ENCODE data around the gene SRCAP. TPM values are rescaled to one million over a fixed set of nuclear protein-coding genes. Genes with fewer than 3 reads are reported as not detected.

The SRCAP gene
- total RNA-seq, 5 donors from 2014 or later (not counting 1 experiment from before 2014, with no cell fraction given), result 82.8 to 124 (median 114) TPM

DNA sequence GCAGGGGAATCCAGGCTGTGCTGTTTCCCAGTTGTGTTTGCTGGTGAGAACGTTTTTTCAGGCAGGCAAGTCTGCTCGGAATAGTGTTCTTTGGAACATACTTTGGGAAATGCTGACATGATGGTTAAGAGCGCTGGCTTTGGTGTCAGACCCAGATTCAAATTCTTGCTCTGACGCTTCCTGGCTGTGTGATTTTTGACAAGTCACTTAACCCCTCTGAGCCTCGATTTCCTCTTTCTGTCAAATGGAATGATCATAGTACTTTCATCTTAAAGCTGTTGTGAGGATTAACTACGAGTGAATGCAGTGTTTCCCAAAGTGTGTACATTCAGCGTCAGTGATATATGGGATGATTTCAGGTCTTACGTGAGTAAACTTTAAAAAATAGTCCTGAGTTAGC is 35.9 kb upstream of the SRCAP start:
- H3K4me1 ChIP-seq (ENCODE audit: control insufficient read depth in 1 of 2, extremely low read depth in 1 of 2, insufficient read depth in 2 of 2, low read length in 2 of 2), result peaks cover 15 to 52% of the 10 kb centered on the region in 2 experiments
- no peaks in the 10 kb centered on the region for H3K9me3 ChIP-seq
- ATAC-seq (replicated peaks in 1 of 4) (no peak), DNase-seq (no peak)
- peaks cover 60% of the 10 kb centered on the region for H3K36me3 Mint-ChIP-seq
- no peaks in the 10 kb centered on the region for H3K27me3 Mint-ChIP-seq
- WGBS (ENCODE audit: insufficient coverage), result 88% methylated on average over 5 of the region's 8 CpGs
- H3K4me3 Mint-ChIP-seq, result peak overlapping the region; percentile 13 to 78 (median 31)
- H3K9me3 Mint-ChIP-seq, result no peaks in the 10 kb centered on the region
- H3K4me3 ChIP-seq (ENCODE audit: control insufficient read depth in 1 of 2, extremely low read depth in 1 of 2, low read length in 1 of 2), result no peak overlapping the region
- H3K36me3 ChIP-seq (ENCODE audit: control insufficient read depth in 2 of 2, extremely low read depth in 1 of 2, insufficient read depth in 1 of 2, low read length in 1 of 2), result peaks cover 30 to 72% of the 10 kb centered on the region in 2 donors
- H3K27me3 ChIP-seq (replicated peaks in 1 of 2; ENCODE audit: control insufficient read depth in 2 of 2, extremely low read depth in 1 of 2, insufficient read depth in 2 of 2, low read length in 1 of 2), result no peaks in the 10 kb centered on the region
- no peak overlapping the region for H3K27ac ChIP-seq (ENCODE audit: low read length)
- CTCF ChIA-PET, result interaction anchor here in 1 of 2 donors (1.0 kb wide), 1 partner anchor 30 kb away, joined by 3 read pairs; no protein-coding TSS in a partner anchor
- POLR2A ChIA-PET, result no interaction called here
- peaks cover 36 to 44% (median 43%) of the 10 kb centered on the region in 3 donors for H3K4me1 Mint-ChIP-seq
- peak overlapping the region in 1 of 2 donors; percentile 96 for H3K27ac Mint-ChIP-seq

GRCh38 chr16:30663820-30664219 is 35.2 kb upstream of the SRCAP start:
- H3K4me3 ChIP-seq (ENCODE audit: control insufficient read depth in 1 of 2, extremely low read depth in 1 of 2, low read length in 1 of 2), result no peak overlapping the region
- CTCF ChIA-PET, result interaction anchor here in 1 of 2 donors (1.0 kb wide), 1 partner anchor 30 kb away, joined by 3 read pairs; no protein-coding TSS in a partner anchor
- H3K27ac ChIP-seq (ENCODE audit: low read length), result no peak overlapping the region
- Mint-ChIP-seq H3K36me3 (peaks cover 63% of the 10 kb centered on the region), H3K4me3 (peak overlapping the region in 1 of 3 donors; percentile 78), H3K27ac (peak overlapping the region in 1 of 2 donors; percentile 72), H3K27me3 (no peaks in the 10 kb centered on the region), H3K9me3 (no peaks in the 10 kb centered on the region), H3K4me1 (peaks cover 36 to 44% (median 43%) of the 10 kb centered on the region in 3 donors)
- POLR2A ChIA-PET, result no interaction called here
- DNase-seq (no peak), ATAC-seq (replicated peaks in 1 of 4) (no peak)
- H3K4me1 ChIP-seq (ENCODE audit: control insufficient read depth in 1 of 2, extremely low read depth in 1 of 2, insufficient read depth in 2 of 2, low read length in 2 of 2), result peaks cover 15 to 52% of the 10 kb centered on the region in 2 experiments
- no peaks in the 10 kb centered on the region for H3K9me3 ChIP-seq
- no peaks in the 10 kb centered on the region for H3K27me3 ChIP-seq (replicated peaks in 1 of 2; ENCODE audit: control insufficient read depth in 2 of 2, extremely low read depth in 1 of 2, insufficient read depth in 2 of 2, low read length in 1 of 2)
- H3K36me3 ChIP-seq (ENCODE audit: control insufficient read depth in 2 of 2, extremely low read depth in 1 of 2, insufficient read depth in 1 of 2, low read length in 1 of 2), result peaks cover 30 to 79% of the 10 kb centered on the region in 2 donors
- WGBS (ENCODE audit: insufficient coverage), result 51% methylated on average over 2 of the region's 9 CpGs

- POLR2A ChIA-PET, result no interaction called here
- DNase-seq (no peak), ATAC-seq (replicated peaks in 1 of 4) (no peak)
- Histone ChIP-seq H3K27me3 (replicated peaks in 1 of 2; ENCODE audit: control insufficient read depth in 2 of 2, extremely low read depth in 1 of 2, insufficient read depth in 2 of 2, low read length in 1 of 2) (no peaks in the 10 kb centered on the region), H3K4me3 (ENCODE audit: control insufficient read depth in 1 of 2, extremely low read depth in 1 of 2, low read length in 1 of 2) (no peak overlapping the region), H3K27ac (ENCODE audit: low read length) (no peak overlapping the region), H3K36me3 (ENCODE audit: control insufficient read depth in 2 of 2, extremely low read depth in 1 of 2, insufficient read depth in 1 of 2, low read length in 1 of 2) (peaks cover 37 to 84% of the 10 kb centered on the region in 2 donors), H3K9me3 (no peaks in the 10 kb centered on the region), H3K4me1 (ENCODE audit: control insufficient read depth in 1 of 2, extremely low read depth in 1 of 2, insufficient read depth in 2 of 2, low read length in 2 of 2) (peaks cover 15 to 51% of the 10 kb centered on the region in 2 experiments)
- peak overlapping the region in 1 of 3 donors; percentile 22 for H3K4me3 Mint-ChIP-seq
- H3K9me3 Mint-ChIP-seq, result no peaks in the 10 kb centered on the region
- peaks cover 63% of the 10 kb centered on the region for H3K36me3 Mint-ChIP-seq
- CTCF ChIA-PET, result no interaction called here
- WGBS (ENCODE audit: insufficient coverage), result 98% methylated on average over 6 of the region's 15 CpGs
- H3K4me1 Mint-ChIP-seq, result peaks cover 36 to 44% (median 43%) of the 10 kb centered on the region in 3 donors
- no peaks in the 10 kb centered on the region for H3K27me3 Mint-ChIP-seq
- H3K27ac Mint-ChIP-seq, result peak overlapping the region in 1 of 2 donors; percentile 4
Observed at GRCh38 chr16:30664616-30665109, 34.3 kb upstream of the SRCAP start.

GRCh38 chr16:30665155-30665829 is 33.7 kb upstream of the SRCAP start:
- ChIA-PET CTCF (interaction anchor here in 1 of 2 donors (0.5 kb wide), 1 partner anchor 652 kb away, joined by 4 read pairs; no protein-coding TSS in a partner anchor), POLR2A (interaction anchor here in 1 of 2 donors (0.6 kb wide), 1 partner anchor 82 kb away, joined by 3 read pairs; no protein-coding TSS in a partner anchor)
- H3K4me3 ChIP-seq (ENCODE audit: control insufficient read depth in 1 of 2, extremely low read depth in 1 of 2, low read length in 1 of 2), result no peak overlapping the region
- H3K4me3 Mint-ChIP-seq, result peak overlapping the region in 1 of 3 donors; percentile 22
- peaks cover 63% of the 10 kb centered on the region for H3K36me3 Mint-ChIP-seq
- H3K4me1 ChIP-seq (ENCODE audit: control insufficient read depth in 1 of 2, extremely low read depth in 1 of 2, insufficient read depth in 2 of 2, low read length in 2 of 2), result peaks cover 15 to 45% of the 10 kb centered on the region in 2 experiments
- peaks cover 41 to 88% of the 10 kb centered on the region in 2 donors for H3K36me3 ChIP-seq (ENCODE audit: control insufficient read depth in 2 of 2, extremely low read depth in 1 of 2, insufficient read depth in 1 of 2, low read length in 1 of 2)
- no peak overlapping the region for H3K27ac ChIP-seq (ENCODE audit: low read length)
- no peak for ATAC-seq (replicated peaks in 1 of 4)
- peak overlapping the region in 1 of 2 donors; percentile 4 for H3K27ac Mint-ChIP-seq
- no peaks in the 10 kb centered on the region for H3K27me3 ChIP-seq (replicated peaks in 1 of 2; ENCODE audit: control insufficient read depth in 2 of 2, extremely low read depth in 1 of 2, insufficient read depth in 2 of 2, low read length in 1 of 2)
- peaks cover 36 to 44% (median 43%) of the 10 kb centered on the region in 3 donors for H3K4me1 Mint-ChIP-seq
- no peaks in the 10 kb centered on the region for H3K9me3 Mint-ChIP-seq
- 97% methylated on average over 14 of the region's 22 CpGs for WGBS (ENCODE audit: insufficient coverage)
- no peaks in the 10 kb centered on the region for H3K9me3 ChIP-seq
- H3K27me3 Mint-ChIP-seq, result no peaks in the 10 kb centered on the region
- no peak for DNase-seq

- H3K9me3 ChIP-seq, result no peaks in the 10 kb centered on the region
- H3K4me1 ChIP-seq (ENCODE audit: control insufficient read depth in 1 of 2, extremely low read depth in 1 of 2, insufficient read depth in 2 of 2, low read length in 2 of 2), result peaks cover 15 to 40% of the 10 kb centered on the region in 2 experiments
- ATAC-seq (replicated peaks in 1 of 4) (no peak), DNase-seq (no peak)
- Mint-ChIP-seq H3K4me1 (peaks cover 30 to 39% (median 39%) of the 10 kb centered on the region in 3 donors), H3K9me3 (no peaks in the 10 kb centered on the region), H3K27ac (no peak overlapping the region), H3K4me3 (no peak overlapping the region), H3K27me3 (no peaks in the 10 kb centered on the region), H3K36me3 (peaks cover 60% of the 10 kb centered on the region)
- H3K36me3 ChIP-seq (ENCODE audit: control insufficient read depth in 2 of 2, extremely low read depth in 1 of 2, insufficient read depth in 1 of 2, low read length in 1 of 2), result peaks cover 43 to 87% of the 10 kb centered on the region in 2 donors
- H3K27ac ChIP-seq (ENCODE audit: low read length), result no peak overlapping the region
- WGBS (ENCODE audit: insufficient coverage), result no CpG with 5 or more reads among the region's 4 CpGs
- H3K4me3 ChIP-seq (ENCODE audit: control insufficient read depth in 1 of 2, extremely low read depth in 1 of 2, low read length in 1 of 2), result no peak overlapping the region
- H3K27me3 ChIP-seq (replicated peaks in 1 of 2; ENCODE audit: control insufficient read depth in 2 of 2, extremely low read depth in 1 of 2, insufficient read depth in 2 of 2, low read length in 1 of 2), result no peaks in the 10 kb centered on the region
- ChIA-PET POLR2A (interaction anchor here in 1 of 2 donors (0.6 kb wide), 1 partner anchor 81 kb away, joined by 3 read pairs; no protein-coding TSS in a partner anchor), CTCF (interaction anchor here in 1 of 2 donors (0.5 kb wide), 1 partner anchor 653 kb away, joined by 4 read pairs; no protein-coding TSS in a partner anchor)
Observed at GRCh38 chr16:30665830-30666190, 33.2 kb upstream of the SRCAP start.

- H3K4me1 Mint-ChIP-seq, result peaks cover 22 to 31% (median 30%) of the 10 kb centered on the region in 3 donors
- no peaks in the 10 kb centered on the region for H3K9me3 ChIP-seq
- no peaks in the 10 kb centered on the region for H3K27me3 Mint-ChIP-seq
- peaks cover 6 to 31% of the 10 kb centered on the region in 2 experiments for H3K4me1 ChIP-seq (ENCODE audit: control insufficient read depth in 1 of 2, extremely low read depth in 1 of 2, insufficient read depth in 2 of 2, low read length in 2 of 2)
- H3K36me3 ChIP-seq (ENCODE audit: control insufficient read depth in 2 of 2, extremely low read depth in 1 of 2, insufficient read depth in 1 of 2, low read length in 1 of 2), result peaks cover 42 to 78% of the 10 kb centered on the region in 2 donors
- H3K27me3 ChIP-seq (replicated peaks in 1 of 2; ENCODE audit: control insufficient read depth in 2 of 2, extremely low read depth in 1 of 2, insufficient read depth in 2 of 2, low read length in 1 of 2), result no peaks in the 10 kb centered on the region
- no peak overlapping the region for H3K4me3 ChIP-seq (ENCODE audit: control insufficient read depth in 1 of 2, extremely low read depth in 1 of 2, low read length in 1 of 2)
- H3K9me3 Mint-ChIP-seq, result no peaks in the 10 kb centered on the region
- H3K36me3 Mint-ChIP-seq, result peaks cover 52% of the 10 kb centered on the region
- DNase-seq (no peak), ATAC-seq (replicated peaks in 1 of 4) (no peak)
- H3K27ac Mint-ChIP-seq, result peak overlapping the region in 1 of 2 donors; percentile 19
- POLR2A ChIA-PET, result no interaction called here
- H3K4me3 Mint-ChIP-seq, result no peak overlapping the region
- no peak overlapping the region for H3K27ac ChIP-seq (ENCODE audit: low read length)
- WGBS (ENCODE audit: insufficient coverage), result 91% methylated on average over 1 of the region's 7 CpGs
- CTCF ChIA-PET, result no interaction called here
Observed at GRCh38 chr16:30666681-30667080, 32.3 kb upstream of the SRCAP start.
